Measurements from ENCODE around the gene FERMT3.

The FERMT3 gene

GRCh38 chr11:64239662-64240434 lies 33.3 kb downstream of the FERMT3 start:
- H2BK120ac ChIP-seq (ENCODE audit: insufficient read depth, low read length, poor library complexity) = peak overlapping the region; percentile 94
- no peak overlapping the region for H3K4me3 ChIP-seq (ENCODE audit: low read depth, low read length)
- peak overlapping the region; percentile 68 for H3K4me2 ChIP-seq (ENCODE audit: low read length)
- no peak overlapping the region for H3K9ac ChIP-seq (ENCODE audit: low read length)
- H4K8ac ChIP-seq (ENCODE audit: low read depth, low read length) = peak overlapping the region; percentile 99
- no peak overlapping the region for H3K4ac ChIP-seq (ENCODE audit: low read depth, low read length)
- H3K18ac ChIP-seq (ENCODE audit: low read length) = no peak overlapping the region
- peaks cover 21% of the 10 kb centered on the region for H3K79me1 ChIP-seq (ENCODE audit: low read length)
- peak overlapping the region; percentile 67 for H2AFZ ChIP-seq (ENCODE audit: insufficient read depth, low read length, poor library complexity)
- H2BK5ac ChIP-seq (ENCODE audit: low read depth, low read length, poor library complexity) = peak overlapping the region; percentile 98
- peak; percentile 63 to 74 for DNase-seq
- no peak overlapping the region for H3K23ac ChIP-seq (ENCODE audit: low read length)
- H2BK12ac ChIP-seq (ENCODE audit: low read length) = peak overlapping the region; percentile 39
- WGBS (ENCODE audit: extremely low coverage, insufficient coverage, insufficient read length) = no CpG with 5 or more reads among the region's 11 CpGs
- H3K4me1 ChIP-seq (ENCODE audit: control insufficient read depth in 1 of 2, insufficient read depth in 2 of 2, low read length in 2 of 2) = peaks cover 21 to 33% of the 10 kb centered on the region in 2 experiments
- H2AK5ac ChIP-seq (ENCODE audit: low read length) = peak overlapping the region; percentile 21
- H3K14ac ChIP-seq (ENCODE audit: low read length) = peak overlapping the region; percentile 13
- H3K27ac ChIP-seq (ENCODE audit: low read depth, low read length) = peak overlapping the region; percentile 95
- H3K79me2 ChIP-seq (ENCODE audit: control insufficient read depth, insufficient read depth, low read length, poor library complexity) = peaks cover 20% of the 10 kb centered on the region
- peak overlapping the region; percentile 99 for H4K91ac ChIP-seq (ENCODE audit: low read depth, low read length)
- H3K27me3 ChIP-seq (ENCODE audit: insufficient read depth, low read length) = no peaks in the 10 kb centered on the region
- H4K12ac ChIP-seq (ENCODE audit: low read depth, low read length) = peak overlapping the region; percentile 97
- H3K36me3 ChIP-seq (ENCODE audit: control insufficient read depth in 1 of 2, insufficient read depth in 2 of 2, low read length in 2 of 2) = peaks cover 40 to 42% of the 10 kb centered on the region in 2 experiments
- no peaks in the 10 kb centered on the region for H3K9me3 ChIP-seq (ENCODE audit: insufficient read depth, low read depth, low read length)

- Histone ChIP-seq H3K9me3 (ENCODE audit: insufficient read depth, low read depth, low read length) (no peaks in the 10 kb centered on the region), H4K12ac (ENCODE audit: low read depth, low read length) (peak within 1 kb of the TSS; percentile 97), H2AFZ (ENCODE audit: insufficient read depth, low read length, poor library complexity) (peak within 1 kb of the TSS; percentile 87), H3K14ac (ENCODE audit: low read length) (peak within 1 kb of the TSS; percentile 98), H3K4me1 (ENCODE audit: control insufficient read depth in 1 of 2, insufficient read depth in 2 of 2, low read length in 2 of 2) (peaks cover 28 to 36% of the 10 kb centered on the region in 2 experiments), H3K9ac (ENCODE audit: low read length) (peak within 1 kb of the TSS; percentile 84), H2BK120ac (ENCODE audit: insufficient read depth, low read length, poor library complexity) (peak within 1 kb of the TSS; percentile 98), H3K4ac (ENCODE audit: low read depth, low read length) (peak within 1 kb of the TSS; percentile 97), H3K27me3 (ENCODE audit: insufficient read depth, low read length) (no peaks in the 10 kb centered on the region), H3K4me2 (ENCODE audit: low read length) (peak within 1 kb of the TSS; percentile 94), H3K18ac (ENCODE audit: low read length) (peak within 1 kb of the TSS; percentile 96), H2AK5ac (ENCODE audit: low read length) (peak within 1 kb of the TSS; percentile 89), H3K23ac (ENCODE audit: low read length) (no peak within 1 kb of the TSS), H2BK5ac (ENCODE audit: low read depth, low read length, poor library complexity) (peak within 1 kb of the TSS; percentile 98), H4K8ac (ENCODE audit: low read depth, low read length) (peak within 1 kb of the TSS; percentile 99), H3K79me2 (ENCODE audit: control insufficient read depth, insufficient read depth, low read length, poor library complexity) (peaks cover 22% of the 10 kb centered on the region), H4K91ac (ENCODE audit: low read depth, low read length) (peak within 1 kb of the TSS; percentile 99), H2BK12ac (ENCODE audit: low read length) (peak within 1 kb of the TSS; percentile 39), H3K79me1 (ENCODE audit: low read length) (peaks cover 28% of the 10 kb centered on the region), H3K36me3 (ENCODE audit: control insufficient read depth in 1 of 2, insufficient read depth in 2 of 2, low read length in 2 of 2) (peaks cover 44 to 47% of the 10 kb centered on the region in 2 experiments), H3K27ac (ENCODE audit: low read depth, low read length) (peak within 1 kb of the TSS; percentile 95), H3K4me3 (ENCODE audit: low read depth, low read length) (peak within 1 kb of the TSS; percentile 76)
- WGBS (ENCODE audit: extremely low coverage, insufficient coverage, insufficient read length) = no CpG with 5 or more reads among the region's 58 CpGs
- DNase-seq = peak; percentile 97 to 99
Observed at GRCh38 chr11:64240435-64241240, 34.1 kb downstream of the FERMT3 start, which contains the start of gene FKBP2. TSS of gene FKBP2 (plus strand) at chr11:64241095. CDS start at chr11:64242388, 1,293 bp downstream.

- H3K14ac ChIP-seq (ENCODE audit: low read length) = peak overlapping the region; percentile 98
- no peaks in the 10 kb centered on the region for H3K27me3 ChIP-seq (ENCODE audit: insufficient read depth, low read length)
- H4K12ac ChIP-seq (ENCODE audit: low read depth, low read length) = peak overlapping the region; percentile 95
- H3K79me2 ChIP-seq (ENCODE audit: control insufficient read depth, insufficient read depth, low read length, poor library complexity) = peaks cover 27% of the 10 kb centered on the region
- no peak overlapping the region for H2BK12ac ChIP-seq (ENCODE audit: low read length)
- H3K27ac ChIP-seq (ENCODE audit: low read depth, low read length) = peak overlapping the region; percentile 95
- peak; percentile 99 to 100 for DNase-seq
- peak overlapping the region; percentile 98 for H2BK120ac ChIP-seq (ENCODE audit: insufficient read depth, low read length, poor library complexity)
- peak overlapping the region; percentile 87 for H3K18ac ChIP-seq (ENCODE audit: low read length)
- H3K79me1 ChIP-seq (ENCODE audit: low read length) = peaks cover 33% of the 10 kb centered on the region
- no peak overlapping the region for H3K23ac ChIP-seq (ENCODE audit: low read length)
- peak overlapping the region; percentile 76 for H3K4me3 ChIP-seq (ENCODE audit: low read depth, low read length)
- peak overlapping the region; percentile 99 for H4K8ac ChIP-seq (ENCODE audit: low read depth, low read length)
- peak overlapping the region; percentile 87 for H2AFZ ChIP-seq (ENCODE audit: insufficient read depth, low read length, poor library complexity)
- no CpG with 5 or more reads among the region's 24 CpGs for WGBS (ENCODE audit: extremely low coverage, insufficient coverage, insufficient read length)
- peak overlapping the region; percentile 98 for H2BK5ac ChIP-seq (ENCODE audit: low read depth, low read length, poor library complexity)
- H3K4me2 ChIP-seq (ENCODE audit: low read length) = peak overlapping the region; percentile 68
- H3K9ac ChIP-seq (ENCODE audit: low read length) = peak overlapping the region; percentile 68
- H3K4ac ChIP-seq (ENCODE audit: low read depth, low read length) = peak overlapping the region; percentile 97
- peaks cover 42 to 47% of the 10 kb centered on the region in 2 experiments for H3K36me3 ChIP-seq (ENCODE audit: control insufficient read depth in 1 of 2, insufficient read depth in 2 of 2, low read length in 2 of 2)
- H3K4me1 ChIP-seq (ENCODE audit: control insufficient read depth in 1 of 2, insufficient read depth in 2 of 2, low read length in 2 of 2) = peaks cover 28 to 37% of the 10 kb centered on the region in 2 experiments
- peak overlapping the region; percentile 69 for H2AK5ac ChIP-seq (ENCODE audit: low read length)
- peaks cover 2% of the 10 kb centered on the region for H3K9me3 ChIP-seq (ENCODE audit: insufficient read depth, low read depth, low read length)
- H4K91ac ChIP-seq (ENCODE audit: low read depth, low read length) = peak overlapping the region; percentile 99
Observed at GRCh38 chr11:64241241-64241490, 34.6 kb downstream of the FERMT3 start.

Data from trophoblast cell (in vitro differentiated cells and primary cell).